Adipose tissue (tissue), 3 donors: ENCODE data around the gene FAM110D. TPM values are rescaled to one million over a fixed set of nuclear protein-coding genes. Genes with fewer than 3 reads are reported as not detected.

Experiments
- H3K27ac ChIP-seq: one replicate; pipeline ENCODE4 v1.5.1; 2013; ENCODE audit warnings: low read depth, low read length
- WGBS, 3 donors: extraction: QIAGEN DNeasy Blood & Tissue Kit; methylation state at CpG; one replicate each; pipeline ENCODE4 v1.1.7; 2013; 5-methylcytosine and 5-hydroxymethylcytosine counted together
- polyA plus RNA-seq, 3 donors: library from polyadenylated mRNA; stranded (reverse); fragments of 200-250 nt; gene quantifications; one replicate each; pipeline ENCODE4 v1.2.3, GENCODE V29; 2013
- donor health status: healthy with polysubstance abuse.
- donor health status: Bipolar disorder and iron deficiency.
- donor health status: healthy.

Gene FAM110D
- polyA plus RNA-seq, 3 donors = 1.5 to 13.4 (median 13.3) TPM

DNA sequence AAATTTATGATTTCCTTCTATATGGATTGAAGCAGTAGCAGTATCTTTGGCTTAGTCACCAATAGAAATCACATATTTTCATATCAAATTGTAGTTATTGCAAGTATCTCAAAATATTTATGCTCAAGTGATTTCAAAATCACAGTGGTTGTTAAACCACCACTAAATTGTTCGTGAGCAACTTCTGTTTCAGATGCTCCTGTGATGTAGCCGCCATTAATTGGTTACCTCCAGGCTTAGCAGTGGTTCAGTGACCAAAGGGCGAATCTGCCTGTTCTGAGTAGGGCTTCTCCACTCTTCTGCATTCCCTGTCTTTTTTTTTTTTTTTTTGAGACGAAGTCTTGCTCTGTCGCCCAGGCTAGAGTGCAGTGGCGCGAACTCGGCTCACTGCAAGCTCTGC, 16.5 kb downstream of the FAM110D start:
- no peak overlapping the region for H3K27ac ChIP-seq
- 90 to 94% (median 92%) methylated on average over 7 to 8 of the region's 8 CpGs for WGBS, 3 donors

GRCh38 chr1:26177182-26177684, 18.4 kb downstream of the FAM110D start, which contains the start of gene CNKSR1:
Gene CNKSR1, plus strand, starts transcription at chr1:26177491. Its CDS starts 57 bp downstream, at chr1:26177548.
- WGBS, 3 donors = 8 to 52% (median 50%) methylated on average over 21 of the region's 21 CpGs
- no peak within 1 kb of the TSS for H3K27ac ChIP-seq

DNA sequence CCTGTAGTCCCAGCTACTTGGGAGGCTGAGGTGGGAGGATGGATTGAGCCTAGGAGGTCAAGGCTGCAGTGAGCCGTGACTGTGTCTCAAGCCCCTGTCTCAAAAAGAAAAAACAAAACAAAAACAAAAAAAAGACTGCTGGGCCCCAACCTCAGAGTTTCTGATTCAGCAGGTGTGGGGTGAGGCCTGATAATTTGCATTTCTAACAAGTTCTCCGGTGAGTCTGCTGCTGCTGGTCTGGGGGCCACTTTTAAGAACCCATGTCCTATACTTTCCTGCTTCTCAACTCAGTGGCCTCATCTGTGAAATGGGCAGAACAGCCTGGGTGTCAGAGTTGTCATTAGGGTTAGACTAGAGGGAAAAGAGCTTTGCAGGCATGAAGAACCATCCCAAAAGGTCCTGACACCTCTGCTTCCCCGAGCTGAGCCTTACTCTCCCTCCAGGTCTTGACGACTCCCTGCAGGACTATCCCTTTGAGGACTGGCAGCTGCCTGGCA, 21.2 kb downstream of the FAM110D start:
- 82 to 87% (median 84%) methylated on average over 4 of the region's 4 CpGs for WGBS, 3 donors
- H3K27ac ChIP-seq = no peak overlapping the region

DNA sequence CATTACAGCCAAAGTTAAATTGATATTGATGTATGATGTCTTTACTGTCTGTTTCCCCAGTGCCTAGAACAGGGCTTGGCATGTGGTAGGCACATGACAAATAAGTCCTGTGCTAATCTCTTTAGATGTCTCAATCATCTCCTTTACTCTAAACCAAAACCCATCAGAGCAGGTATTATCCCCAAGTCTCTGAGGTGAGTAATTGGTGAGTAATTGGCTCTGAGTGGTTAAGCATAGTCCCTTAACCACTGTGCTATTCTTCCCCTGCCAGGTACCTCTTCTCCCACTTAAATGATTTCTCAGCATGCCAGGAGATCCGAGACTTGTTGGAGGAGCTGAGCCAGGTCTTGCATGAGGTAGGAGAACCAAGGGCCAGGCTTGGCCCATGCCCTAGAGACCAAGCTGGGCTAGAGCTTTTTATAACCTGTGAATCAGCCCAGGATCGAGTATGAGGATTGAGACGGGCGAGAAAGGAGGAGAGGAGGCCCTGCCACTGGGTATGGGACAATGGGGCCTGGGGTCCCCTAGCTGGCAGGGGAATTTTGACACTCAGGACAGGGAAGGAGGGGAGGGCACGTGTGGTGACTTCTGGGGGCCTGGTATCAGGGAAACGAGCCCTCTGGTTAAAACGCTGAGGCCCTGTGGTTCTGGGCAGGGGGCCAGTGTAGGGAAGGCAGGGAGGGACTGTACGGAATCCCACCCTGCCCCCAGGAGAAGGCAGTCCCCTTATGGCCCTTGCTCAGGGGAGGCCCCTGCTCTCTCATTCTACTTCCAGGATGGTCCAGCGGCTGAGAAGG, 22.9 kb downstream of the FAM110D start:
- 68 to 74% (median 73%) methylated on average over 9 of the region's 9 CpGs for WGBS, 3 donors
- no peak overlapping the region for H3K27ac ChIP-seq

GRCh38 chr1:26182383-26182696, 23.5 kb downstream of the FAM110D start:
- WGBS, 3 donors = 84 to 92% (median 85%) methylated on average over 6 to 7 of the region's 7 CpGs
- H3K27ac ChIP-seq = no peak overlapping the region

- WGBS, 3 donors = 90 to 95% (median 92%) methylated on average over 7 of the region's 7 CpGs
- no peak overlapping the region for H3K27ac ChIP-seq
These were observed 25.2 kb downstream of the FAM110D start for GRCh38 chr1:26184086-26184485.

GRCh38 chr1:26184883-26185282, 26.0 kb downstream of the FAM110D start:
- H3K27ac ChIP-seq = no peak overlapping the region
- WGBS, 3 donors = 91 to 96% (median 94%) methylated on average over 21 of the region's 21 CpGs

DNA sequence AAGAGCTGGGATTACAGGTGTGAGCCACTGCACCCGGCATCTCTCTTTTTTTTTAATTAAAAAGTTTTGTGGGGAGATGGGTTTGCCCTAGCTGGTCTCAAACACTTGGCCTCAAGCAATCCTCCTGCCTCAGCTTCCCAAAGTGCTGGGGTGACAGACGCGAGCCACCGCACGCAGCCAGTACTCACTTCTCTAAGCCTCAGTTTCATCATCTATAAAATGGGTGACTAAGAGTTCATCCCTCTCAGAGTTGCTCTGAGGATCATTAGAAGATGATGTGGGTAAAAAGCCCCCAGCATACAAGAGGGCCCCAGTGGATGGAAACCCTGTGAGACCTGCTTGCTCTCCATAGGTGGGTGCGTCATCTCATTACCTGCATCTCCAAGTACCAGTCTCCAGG, 29.0 kb downstream of the FAM110D start:
- WGBS, 3 donors = 94 to 97% (median 96%) methylated on average over 6 of the region's 6 CpGs
- H3K27ac ChIP-seq = no peak overlapping the region

DNA sequence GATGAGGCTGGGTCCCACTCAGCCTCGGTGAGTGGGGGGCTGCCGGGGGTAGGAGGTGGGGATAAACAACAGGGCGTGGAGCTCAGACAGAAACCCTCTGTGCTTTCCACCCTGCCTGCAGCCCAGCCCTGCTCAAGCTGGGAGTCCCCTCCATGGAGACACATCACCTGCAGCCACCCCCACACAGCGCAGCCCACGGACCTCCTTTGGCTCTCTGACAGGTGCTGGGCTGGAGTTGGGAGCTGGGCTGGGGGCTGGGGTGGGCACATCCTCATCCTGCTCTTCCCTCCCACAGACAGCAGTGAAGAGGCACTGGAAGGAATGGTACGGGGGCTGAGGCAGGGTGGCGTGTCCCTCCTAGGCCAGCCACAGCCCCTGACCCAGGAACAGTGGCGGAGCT, 29.6 kb downstream of the FAM110D start:
- H3K27ac ChIP-seq = no peak overlapping the region
- whole genome bisulfite sequencing, 3 donors = 94 to 95% (median 94%) methylated on average over 8 of the region's 8 CpGs

DNA sequence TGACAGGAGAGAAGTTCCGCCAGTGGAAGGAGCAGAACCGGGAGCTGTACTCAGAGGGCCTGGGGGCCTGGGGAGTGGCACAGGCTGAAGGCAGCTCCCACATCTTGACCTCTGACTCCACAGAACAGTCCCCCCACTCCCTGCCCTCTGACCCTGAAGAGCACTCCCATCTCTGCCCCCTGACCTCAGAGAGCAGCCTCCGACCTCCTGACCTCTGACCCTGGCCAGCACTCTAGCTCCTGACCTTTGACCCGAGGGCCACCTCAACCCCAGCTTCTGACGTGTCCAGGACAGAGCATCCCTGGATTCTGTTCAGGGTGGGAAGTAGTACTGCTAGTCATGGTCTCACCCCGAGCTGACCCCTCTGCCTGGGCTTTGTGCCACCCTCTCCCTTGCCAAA, 30.5 kb downstream of the FAM110D start:
- WGBS, 3 donors = 73 to 77% (median 76%) methylated on average over 6 of the region's 6 CpGs
- H3K27ac ChIP-seq = no peak overlapping the region

GRCh38 chr1:26189751-26190275, 30.9 kb downstream of the FAM110D start:
- WGBS, 3 donors = 79 to 84% (median 83%) methylated on average over 7 of the region's 7 CpGs
- H3K27ac ChIP-seq = no peak overlapping the region

DNA sequence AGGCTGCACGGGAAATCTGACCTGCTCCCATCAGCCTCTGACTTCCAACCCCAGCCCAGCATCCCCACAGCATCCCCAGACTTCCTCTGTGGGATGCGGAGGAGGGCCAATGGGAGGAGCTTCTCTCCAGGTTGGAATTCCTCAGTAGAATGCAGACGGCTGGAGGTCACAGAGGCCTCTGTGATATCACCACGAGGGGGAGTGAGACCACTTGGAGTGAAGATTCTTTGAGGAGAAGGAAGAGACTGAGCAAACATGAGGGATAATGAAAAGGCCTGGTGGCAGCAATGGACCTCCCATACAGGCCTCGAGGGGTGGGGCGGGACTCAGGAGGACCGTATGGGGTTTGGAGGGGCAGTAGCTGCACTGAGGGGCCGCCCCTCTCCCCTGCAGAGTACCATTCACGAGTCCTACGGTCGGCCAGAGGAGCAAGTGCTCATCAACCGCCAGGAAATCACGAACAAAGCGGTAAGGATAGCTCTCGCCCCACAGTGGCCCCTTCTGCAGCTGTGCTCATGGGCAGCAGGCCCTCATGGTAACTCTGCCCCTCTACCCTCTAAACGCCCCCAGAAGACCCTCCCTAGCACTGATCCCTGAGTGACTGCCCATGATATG, 31.6 kb downstream of the FAM110D start, which contains the start of gene CATSPER4:
Gene CATSPER4, plus strand, starts transcription at position 230 of the 615 bp plus-strand sequence. Its CDS starts 26 bp downstream, at position 256.
- H3K27ac ChIP-seq = no peak within 1 kb of the TSS
- WGBS, 3 donors = 45 to 63% (median 53%) methylated on average over 11 to 16 of the region's 16 CpGs

- H3K27ac ChIP-seq = no peak overlapping the region
- WGBS, 3 donors = 50 to 61% (median 51%) methylated on average over 3 of the region's 3 CpGs
These were observed 32.9 kb downstream of the FAM110D start for GRCh38 chr1:26191739-26192138.

DNA sequence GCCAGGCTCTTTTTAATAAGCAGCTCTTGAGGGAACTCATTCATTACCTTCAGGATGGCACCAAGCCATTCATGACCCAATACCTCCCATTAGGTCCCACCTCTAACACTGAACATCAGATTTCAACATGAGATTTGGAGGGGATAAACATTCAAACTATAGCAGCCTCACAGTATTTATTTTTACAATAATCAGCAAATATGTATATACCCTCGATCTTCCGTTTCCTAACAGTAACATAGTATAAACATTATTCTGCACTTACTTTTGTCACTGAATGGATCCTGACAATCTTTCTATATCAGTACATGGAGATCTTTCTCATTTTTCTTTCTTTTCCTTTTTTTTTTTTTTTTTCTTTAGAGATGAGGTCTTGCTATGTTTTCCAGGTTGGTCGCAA, 36.9 kb downstream of the FAM110D start:
- H3K27ac ChIP-seq = no peak overlapping the region
- 59 to 89% (median 69%) methylated on average over 3 of the region's 3 CpGs for WGBS, 3 donors

DNA sequence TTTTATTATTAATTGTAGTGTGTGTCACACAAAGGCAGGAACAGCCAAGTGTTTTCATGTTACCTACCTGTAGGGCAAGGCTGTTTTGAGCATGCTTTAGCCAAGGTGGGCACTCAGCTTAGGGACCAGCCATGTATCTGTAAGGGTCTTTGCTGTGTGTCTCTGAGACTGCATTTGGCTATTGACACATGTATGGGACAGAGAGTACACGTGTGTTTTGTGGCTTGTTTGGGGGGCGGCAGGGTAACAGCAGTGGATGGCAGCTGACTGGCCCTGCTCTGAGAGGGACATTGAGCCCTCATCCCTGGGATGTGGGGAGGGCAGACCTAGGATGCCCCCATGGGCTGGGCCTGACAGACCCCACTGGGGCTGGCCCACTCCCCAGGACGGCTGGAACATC, 38.4 kb downstream of the FAM110D start:
- H3K27ac ChIP-seq = no peak overlapping the region
- WGBS, 3 donors = 79 to 90% (median 87%) methylated on average over 3 of the region's 3 CpGs

DNA sequence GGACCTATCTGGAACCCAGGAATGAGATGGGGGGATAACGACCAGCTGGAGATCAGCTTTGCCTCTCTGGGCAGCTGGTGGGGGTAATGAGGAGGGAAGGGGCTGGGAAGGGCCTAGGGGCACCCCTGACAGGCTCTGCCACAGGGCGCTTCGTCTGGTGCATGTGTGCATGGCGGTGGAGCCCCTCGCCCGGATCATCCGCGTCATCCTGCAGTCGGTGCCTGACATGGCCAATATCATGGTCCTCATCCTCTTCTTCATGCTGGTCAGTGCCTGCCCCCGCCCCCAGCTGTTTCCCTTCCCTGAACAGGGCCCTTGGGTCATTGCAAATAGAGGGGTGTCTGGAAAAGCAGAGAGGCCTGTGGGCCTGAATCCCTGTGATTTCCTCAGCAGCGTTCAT, 38.9 kb downstream of the FAM110D start:
- H3K27ac ChIP-seq = no peak overlapping the region
- WGBS, 3 donors = 80 to 92% (median 87%) methylated on average over 11 of the region's 11 CpGs

DNA sequence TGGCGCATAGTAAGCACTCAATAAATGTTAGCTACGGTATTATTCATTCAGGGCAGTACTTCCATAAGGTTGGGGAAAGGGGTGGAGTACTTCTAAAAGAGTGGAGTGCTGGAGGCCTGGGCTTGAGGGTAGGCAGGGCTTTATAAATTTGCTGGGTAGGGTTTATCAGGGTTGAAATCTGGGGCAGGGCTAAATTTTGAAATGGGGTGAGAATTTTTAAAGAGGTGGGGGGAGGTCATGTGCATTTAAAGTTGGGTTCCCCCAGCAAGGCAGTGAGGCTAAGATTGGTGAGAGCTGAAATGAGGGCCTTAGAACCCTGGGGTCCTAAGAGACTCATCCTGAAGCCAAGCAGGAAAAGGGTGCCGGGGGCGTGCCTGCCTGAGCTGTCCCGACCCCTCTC, 41.5 kb downstream of the FAM110D start:
- no peak overlapping the region for H3K27ac ChIP-seq
- WGBS, 3 donors = 89 to 93% (median 92%) methylated on average over 5 of the region's 5 CpGs

GRCh38 chr1:26203642-26204318, 44.9 kb downstream of the FAM110D start:
- WGBS, 3 donors = 61 to 82% (median 75%) methylated on average over 9 of the region's 9 CpGs
- no peak overlapping the region for H3K27ac ChIP-seq
